HUES6 (cell line): ENCODE data around the gene TMEM187.

Experiments used
- H3K27ac ChIP-seq: 2 replicates; pipeline ENCODE4 v1.7.0; 2013; ENCODE audit warnings: low read depth, mild to moderate bottlenecking, low read length, inconsistent platforms
- H3K27me3 ChIP-seq: 2 replicates; pipeline ENCODE4 v1.6.1; 2013; ENCODE audit warnings: low read length; ENCODE audit not compliant: control insufficient read depth, insufficient read depth
- H3K36me3 ChIP-seq: 2 replicates; pipeline ENCODE4 v1.6.1; 2013; ENCODE audit warnings: low read length; ENCODE audit not compliant: control insufficient read depth, insufficient read depth
- H3K4me1 ChIP-seq: 2 replicates; pipeline ENCODE4 v1.6.1; 2013; ENCODE audit warnings: low read length; ENCODE audit not compliant: control insufficient read depth, insufficient read depth
- H3K4me3 ChIP-seq: 2 replicates; pipeline ENCODE4 v1.5.1; 2013; ENCODE audit warnings: low read depth, low read length
- H3K9ac ChIP-seq: one replicate; pipeline ENCODE4 v1.6.1; 2013; ENCODE audit warnings: mild to moderate bottlenecking, low read length
- H3K9me3 ChIP-seq: 2 replicates; pipeline ENCODE4 v1.6.1; 2013; ENCODE audit warnings: low read depth, low read length; ENCODE audit not compliant: control insufficient read depth, insufficient read depth

TMEM187 gene

DNA sequence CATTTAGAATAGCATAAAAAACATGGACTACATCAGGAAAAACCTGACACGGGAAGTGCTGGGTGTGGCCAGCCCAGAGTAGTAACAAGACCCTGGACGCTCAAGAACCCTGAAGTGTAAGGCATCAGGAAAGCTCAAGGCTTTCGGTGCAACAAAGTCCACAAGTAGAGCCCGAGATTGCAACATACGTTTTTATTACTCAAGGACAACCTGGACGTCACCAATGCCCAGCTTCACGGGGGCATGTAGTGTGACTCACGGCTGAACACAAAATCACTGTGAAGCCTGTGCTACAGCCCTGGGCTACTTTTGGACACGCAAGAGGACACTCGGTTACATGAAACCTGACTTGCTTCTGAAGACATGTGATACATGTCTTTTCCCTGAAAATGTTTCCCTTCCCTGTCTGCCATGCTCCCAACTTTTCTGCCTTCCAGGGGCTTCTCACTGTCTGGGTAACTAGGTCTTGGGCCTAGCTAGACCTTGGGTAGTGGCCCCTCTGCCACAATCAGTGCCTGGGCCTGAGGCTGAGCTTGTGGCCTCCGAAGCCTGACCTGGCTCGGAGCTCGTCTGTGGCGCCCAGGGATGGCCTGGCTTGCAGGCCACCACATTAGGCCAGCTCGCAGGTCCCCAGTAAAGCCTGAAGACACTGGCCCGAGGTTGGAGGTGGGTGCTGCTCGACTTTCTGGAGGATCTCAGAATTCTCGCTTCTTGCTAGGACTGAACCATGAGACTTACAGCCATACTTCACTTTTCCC lies 38.0 kb downstream of the TMEM187 start:
- Histone ChIP-seq H3K27ac (no peak overlapping the region), H3K4me3 (no peak overlapping the region), H3K9me3 (peaks cover 14% of the 10 kb centered on the region; the same call in 1 of the 2 replicates), H3K4me1 (peaks cover 22% of the 10 kb centered on the region; the same call in 1 of the 2 replicates), H3K9ac (no peak overlapping the region), H3K27me3 (no peaks in the 10 kb centered on the region), H3K36me3 (peaks cover 22% of the 10 kb centered on the region)

DNA sequence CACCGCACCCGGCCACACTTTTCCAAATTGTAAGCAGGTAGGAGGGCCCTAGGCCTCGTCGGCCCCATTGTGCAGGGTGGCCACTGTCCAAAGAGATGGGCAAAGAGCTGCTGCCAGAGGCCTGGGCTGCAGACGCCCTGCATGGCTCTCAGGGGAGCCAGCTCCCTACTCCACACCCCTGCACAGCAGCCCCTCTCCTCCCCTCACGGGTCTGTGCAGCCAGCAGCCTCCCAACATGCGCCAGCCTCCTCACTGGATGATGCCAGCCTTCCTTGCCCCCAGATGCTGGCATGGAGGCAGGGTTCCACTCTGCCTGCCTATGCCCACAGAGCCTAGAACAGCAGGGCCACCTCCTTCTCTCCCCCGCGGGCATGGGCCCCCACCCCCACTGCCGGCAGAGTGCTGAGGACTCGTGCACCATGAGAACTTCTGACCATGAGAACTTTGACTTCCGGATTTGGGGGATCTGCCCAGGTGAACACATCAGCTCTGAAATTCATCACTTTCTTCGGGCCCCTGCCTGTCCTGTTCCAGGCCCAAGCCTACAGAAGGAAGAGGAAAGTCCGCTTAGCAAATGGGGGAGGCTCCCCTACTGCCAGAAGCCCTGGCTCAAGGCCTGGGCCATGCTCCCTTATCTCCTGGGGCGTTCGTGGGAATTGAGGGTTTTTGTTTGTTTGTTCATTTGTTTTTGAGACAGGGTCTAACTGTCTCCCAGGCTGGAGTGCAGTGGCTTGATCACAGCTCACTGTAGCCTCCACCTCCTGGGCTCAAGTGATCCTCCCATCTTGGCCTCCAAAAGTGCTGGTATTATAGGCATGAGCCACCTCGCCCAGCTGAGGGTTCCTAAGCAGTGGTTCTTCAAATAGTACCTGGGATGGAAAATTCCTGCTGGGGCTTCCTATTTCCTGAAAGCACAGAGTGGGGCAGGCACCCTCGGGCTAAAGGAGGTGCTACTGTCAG lies 39.1 kb downstream of the TMEM187 start:
- Histone ChIP-seq H3K9ac (no peak overlapping the region), H3K27ac (no peak overlapping the region), H3K36me3 (peaks cover 30% of the 10 kb centered on the region), H3K4me3 (no peak overlapping the region), H3K9me3 (peaks cover 14% of the 10 kb centered on the region; the same call in 1 of the 2 replicates), H3K4me1 (peaks cover 27% of the 10 kb centered on the region; the same call in 1 of the 2 replicates), H3K27me3 (no peaks in the 10 kb centered on the region)

DNA sequence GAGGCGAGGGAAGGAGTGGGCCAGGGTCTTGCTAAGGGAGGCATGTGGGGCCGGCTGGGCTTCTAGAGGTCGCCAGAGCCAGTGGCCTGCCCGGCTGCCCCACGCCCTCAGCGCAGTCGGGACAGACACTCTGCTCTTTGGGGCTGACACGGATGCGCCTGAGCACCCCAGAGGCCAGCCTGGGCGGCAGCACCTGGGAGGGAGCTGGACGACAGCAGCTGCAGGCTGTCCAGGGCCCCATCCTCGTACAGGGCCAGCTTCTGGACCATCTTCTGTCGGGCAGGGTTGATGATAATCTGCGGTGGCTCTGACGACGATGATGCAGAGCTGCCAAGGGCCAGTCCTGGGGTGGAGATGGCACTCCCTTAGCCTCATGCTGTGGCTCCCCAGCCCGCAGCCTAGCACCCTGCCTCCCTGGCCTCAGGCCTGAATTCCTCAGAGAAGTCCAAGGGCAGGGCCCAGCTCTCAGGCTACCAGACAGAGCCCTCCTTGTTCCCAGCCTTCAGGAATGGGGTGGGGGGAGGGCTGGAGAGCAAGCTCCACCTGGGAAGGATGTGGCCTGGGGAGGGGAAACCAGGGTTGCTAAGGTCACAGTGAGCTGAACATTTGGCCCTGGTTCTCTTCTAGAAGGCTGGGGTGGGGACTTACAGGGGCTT lies 39.9 kb downstream of the TMEM187 start:
- Histone ChIP-seq H3K27me3 (no peaks in the 10 kb centered on the region), H3K4me3 (no peak overlapping the region), H3K9me3 (peaks cover 14% of the 10 kb centered on the region; the same call in 1 of the 2 replicates), H3K27ac (no peak overlapping the region), H3K4me1 (peaks cover 27% of the 10 kb centered on the region; the same call in 1 of the 2 replicates), H3K36me3 (peaks cover 37% of the 10 kb centered on the region), H3K9ac (no peak overlapping the region)

DNA sequence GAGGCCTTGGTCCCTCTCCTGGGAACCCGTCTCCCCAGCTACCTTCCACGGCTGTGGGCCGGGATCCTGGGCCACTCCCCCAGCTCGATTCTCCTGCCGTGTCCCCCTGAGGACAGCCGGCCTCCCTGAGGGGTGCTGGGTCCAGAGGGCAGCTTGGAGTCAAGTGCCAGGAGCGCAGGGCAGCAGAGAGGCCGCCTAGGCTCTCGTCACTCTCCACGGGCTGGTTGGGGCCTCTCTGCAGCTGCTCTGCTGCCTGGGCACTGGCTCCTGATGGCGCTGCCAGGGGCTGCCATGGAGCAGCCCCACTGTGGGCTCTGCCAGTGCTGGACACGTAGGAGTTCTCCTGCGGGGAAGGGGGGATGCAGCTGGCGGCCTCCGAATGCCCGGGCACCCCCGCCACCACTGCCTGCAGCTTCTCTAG lies 40.5 kb downstream of the TMEM187 start:
- Histone ChIP-seq H3K27me3 (no peaks in the 10 kb centered on the region), H3K27ac (no peak overlapping the region), H3K36me3 (peaks cover 40% of the 10 kb centered on the region), H3K4me1 (peaks cover 27% of the 10 kb centered on the region; the same call in 1 of the 2 replicates), H3K4me3 (no peak overlapping the region), H3K9ac (no peak overlapping the region), H3K9me3 (peaks cover 14% of the 10 kb centered on the region; the same call in 1 of the 2 replicates)

DNA sequence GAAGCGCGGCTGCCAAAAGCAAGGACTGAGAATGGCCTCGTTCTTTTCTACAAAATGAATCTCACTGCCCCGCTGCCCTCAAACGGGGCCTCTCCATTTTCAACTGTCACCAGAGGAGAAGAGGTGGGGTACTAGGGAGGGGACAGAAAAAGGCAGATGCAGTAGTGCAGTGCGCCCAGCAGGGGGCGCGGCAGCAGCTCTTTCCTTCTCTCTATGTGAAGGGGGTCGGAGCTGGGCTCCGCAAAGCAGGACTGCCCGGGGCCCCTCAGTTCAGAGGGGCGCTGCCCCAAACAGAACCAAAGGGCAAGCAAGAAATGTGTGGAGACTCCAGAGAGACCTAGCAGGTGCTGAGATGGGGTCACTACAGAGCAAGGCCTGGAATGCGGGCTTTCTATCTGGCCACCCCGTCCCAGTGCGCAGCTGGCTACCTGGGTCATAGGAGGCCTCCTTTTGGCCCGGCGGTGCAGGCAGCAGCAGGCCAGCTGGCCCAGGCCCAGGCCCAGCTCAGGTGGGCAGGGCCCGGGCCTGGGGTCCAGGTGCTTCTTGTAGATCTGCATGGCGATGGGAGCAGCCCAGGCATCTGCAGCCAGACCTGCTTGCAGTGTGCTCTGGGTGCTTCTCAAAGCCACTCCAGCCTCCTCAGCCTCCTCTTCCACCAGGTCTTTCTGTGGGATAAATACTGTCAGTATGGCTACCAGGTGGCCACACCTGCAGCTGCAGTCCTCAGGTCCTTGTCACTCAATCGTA lies 41.2 kb downstream of the TMEM187 start:
- Histone ChIP-seq H3K36me3 (peaks cover 45% of the 10 kb centered on the region), H3K4me3 (no peak overlapping the region), H3K27ac (no peak overlapping the region), H3K9ac (no peak overlapping the region), H3K27me3 (no peaks in the 10 kb centered on the region), H3K9me3 (peaks cover 17% of the 10 kb centered on the region; the same call in 1 of the 2 replicates), H3K4me1 (peaks cover 32% of the 10 kb centered on the region; the same call in 1 of the 2 replicates)

DNA sequence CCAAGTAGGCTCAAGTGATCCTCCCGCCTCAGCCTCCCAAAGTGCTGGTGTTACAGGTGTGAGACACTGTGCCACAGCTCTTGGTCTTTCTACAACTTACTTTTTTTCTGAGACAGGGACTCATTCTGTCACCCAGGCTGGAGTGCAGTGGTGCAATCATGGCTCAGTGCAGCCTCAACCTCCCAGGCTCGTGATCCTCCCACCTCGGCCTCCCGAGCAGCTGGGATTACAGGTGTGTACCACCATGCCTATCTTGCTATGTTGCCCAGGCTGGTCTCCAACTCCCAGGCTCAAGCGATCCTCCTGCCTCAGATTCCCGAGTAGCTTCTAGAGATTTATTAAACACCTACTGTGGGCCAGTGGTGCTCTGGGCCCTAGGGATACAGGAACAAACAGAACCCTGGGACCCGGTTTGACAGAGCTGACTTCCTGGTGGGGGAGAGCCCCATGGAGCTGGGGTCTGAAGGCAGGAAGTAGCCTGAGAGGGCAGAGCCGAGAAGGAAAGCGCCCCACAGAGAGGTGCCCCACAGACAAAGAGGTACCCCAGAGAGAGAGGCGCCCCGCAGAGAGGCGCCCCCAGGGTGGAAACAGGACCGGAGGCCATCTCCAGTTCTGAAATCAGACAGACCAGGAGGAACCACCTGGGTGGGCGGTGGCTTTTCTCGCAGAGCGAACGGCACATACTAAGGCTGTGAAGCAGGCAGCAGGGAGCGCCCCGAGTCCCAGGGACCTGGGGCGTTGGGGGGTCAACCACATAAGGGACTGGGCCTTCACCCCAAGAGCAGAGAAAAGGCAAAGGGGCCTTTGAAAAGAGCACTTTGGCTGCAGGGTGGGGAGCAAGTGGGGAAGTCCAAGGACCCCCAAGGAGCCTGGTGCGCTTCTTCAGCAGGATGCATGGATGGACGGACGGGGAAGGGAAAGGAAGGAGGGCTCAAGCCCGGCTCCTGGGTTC lies 42.2 kb downstream of the TMEM187 start:
- peaks cover 17% of the 10 kb centered on the region; the same call in 1 of the 2 replicates for H3K9me3 ChIP-seq
- no peaks in the 10 kb centered on the region for H3K27me3 ChIP-seq
- H3K27ac ChIP-seq, result no peak overlapping the region
- H3K4me3 ChIP-seq, result no peak overlapping the region
- H3K9ac ChIP-seq, result no peak overlapping the region
- H3K36me3 ChIP-seq, result peaks cover 45% of the 10 kb centered on the region
- H3K4me1 ChIP-seq, result peaks cover 35% of the 10 kb centered on the region; the same call in 1 of the 2 replicates

DNA sequence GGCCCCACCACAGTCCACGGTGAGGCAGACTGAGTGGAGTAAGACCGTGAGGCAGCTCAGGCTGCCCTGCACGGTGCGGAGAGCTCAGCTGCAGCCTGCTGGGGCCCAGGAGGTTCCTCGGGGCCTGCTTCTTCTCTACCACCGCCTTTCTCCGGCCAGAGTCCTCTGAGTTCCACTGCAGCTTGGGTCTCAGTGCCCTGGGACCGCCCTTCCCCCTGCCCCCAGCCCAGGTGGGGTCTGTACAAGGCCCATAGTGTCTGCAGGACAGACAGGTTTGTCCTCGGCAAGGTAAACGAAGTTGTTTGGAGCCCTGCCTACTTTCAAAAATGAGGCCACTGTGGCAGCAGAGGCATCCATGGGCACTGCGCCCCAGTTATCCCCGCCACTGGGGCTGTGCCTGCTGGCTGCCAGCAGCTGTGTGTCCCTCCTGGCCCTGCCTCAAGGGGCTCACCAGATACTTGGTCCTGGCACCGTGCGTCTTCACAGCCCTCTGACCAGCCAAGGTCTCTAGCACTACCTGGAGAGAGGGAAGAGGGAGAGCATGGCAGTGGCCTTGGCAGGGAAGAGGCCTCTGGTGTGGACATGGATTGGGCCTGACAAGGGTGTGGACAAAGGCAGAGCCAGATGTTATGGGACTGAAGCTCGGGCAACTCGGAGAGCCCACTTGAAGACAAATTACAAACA lies 43.2 kb downstream of the TMEM187 start:
- Histone ChIP-seq H3K27ac (no peak overlapping the region), H3K4me3 (no peak overlapping the region), H3K9ac (peak overlapping the region; percentile 16), H3K4me1 (peaks cover 41% of the 10 kb centered on the region; the same call in 1 of the 2 replicates), H3K36me3 (peaks cover 38% of the 10 kb centered on the region), H3K9me3 (peaks cover 13% of the 10 kb centered on the region; the same call in 1 of the 2 replicates), H3K27me3 (no peaks in the 10 kb centered on the region)

DNA sequence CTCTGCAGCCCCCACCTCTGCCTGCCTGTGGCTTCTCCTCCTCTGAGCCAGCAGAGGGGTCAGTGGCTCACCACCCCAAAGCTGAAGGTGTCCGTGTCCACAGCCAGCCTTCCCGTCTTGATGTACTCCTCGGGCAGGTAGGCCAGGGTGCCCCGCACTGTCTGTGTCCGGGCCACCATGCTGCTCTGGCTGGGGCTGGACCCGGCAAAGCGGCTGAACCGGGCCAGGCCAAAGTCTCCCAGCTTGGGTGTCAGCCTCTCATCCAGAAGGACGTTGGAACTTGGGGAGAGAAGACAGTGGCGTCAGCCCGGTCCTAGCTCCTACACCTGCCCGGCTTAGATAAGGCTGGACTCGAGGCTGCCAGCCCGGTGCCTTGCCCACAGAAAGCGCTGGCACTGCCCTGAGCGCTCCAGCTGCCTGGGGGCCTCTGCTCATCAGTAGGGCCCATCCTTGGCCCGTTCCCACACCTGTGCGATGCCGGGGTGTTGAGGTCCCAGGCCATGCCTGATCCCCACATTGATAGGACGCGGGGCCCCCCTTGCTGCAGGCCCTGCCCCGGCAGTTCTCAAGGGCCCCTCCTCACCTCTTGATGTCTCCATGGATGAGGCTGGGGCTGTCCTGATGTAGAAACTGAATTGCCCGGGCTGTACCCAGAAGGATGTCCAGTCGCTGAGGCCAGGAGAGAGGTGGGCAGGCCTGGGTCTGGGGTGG lies 44.0 kb downstream of the TMEM187 start:
- H3K27ac ChIP-seq, result no peak overlapping the region
- peaks cover 7% of the 10 kb centered on the region; the same call in 1 of the 2 replicates for H3K9me3 ChIP-seq
- H3K36me3 ChIP-seq, result peaks cover 34% of the 10 kb centered on the region
- no peaks in the 10 kb centered on the region for H3K27me3 ChIP-seq
- no peak overlapping the region for H3K4me3 ChIP-seq
- peaks cover 49% of the 10 kb centered on the region for H3K4me1 ChIP-seq
- no peak overlapping the region for H3K9ac ChIP-seq
